ENCODE data around the gene PRKCA.

PRKCA gene

DNA sequence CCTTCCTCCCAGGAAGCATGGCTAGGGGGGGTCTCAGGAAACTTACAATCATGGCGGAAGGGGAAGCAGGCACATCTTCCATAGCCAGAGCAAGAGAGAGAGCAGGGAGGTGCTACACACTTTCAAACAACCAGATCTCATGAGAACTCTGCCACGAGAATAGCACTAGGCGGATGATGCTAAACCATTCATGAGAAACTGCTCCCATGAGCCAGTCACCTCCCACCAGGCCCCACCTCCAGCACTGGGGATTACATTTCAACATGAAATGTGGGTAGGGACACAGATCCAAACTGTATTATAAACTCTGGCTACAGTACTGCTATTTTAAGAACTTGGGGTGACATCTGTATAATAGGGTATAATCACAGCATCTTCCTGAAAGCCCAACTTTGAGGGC, 449.4 kb downstream of the PRKCA start:
- no peak for DNase-seq

DNA sequence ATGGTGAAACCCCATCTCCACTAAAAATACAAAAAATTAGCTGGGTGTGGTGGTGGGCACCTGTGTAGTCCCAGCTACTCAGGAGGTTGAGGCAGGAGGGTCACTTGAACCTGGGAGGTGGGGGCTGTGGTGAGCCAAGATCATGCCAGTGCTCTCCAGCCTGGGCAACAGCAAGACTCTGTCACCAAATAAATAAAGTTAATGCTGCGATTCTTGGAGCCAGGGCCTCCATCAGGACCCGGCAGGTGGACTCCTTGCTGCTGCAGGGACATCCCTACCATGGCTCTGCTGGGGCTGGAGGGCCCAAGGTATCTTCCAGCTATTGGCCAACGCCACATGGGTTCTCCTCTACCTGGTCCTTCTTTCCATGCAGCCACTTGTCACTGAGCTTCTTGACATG, 450.0 kb downstream of the PRKCA start:
- no peak for DNase-seq

DNA sequence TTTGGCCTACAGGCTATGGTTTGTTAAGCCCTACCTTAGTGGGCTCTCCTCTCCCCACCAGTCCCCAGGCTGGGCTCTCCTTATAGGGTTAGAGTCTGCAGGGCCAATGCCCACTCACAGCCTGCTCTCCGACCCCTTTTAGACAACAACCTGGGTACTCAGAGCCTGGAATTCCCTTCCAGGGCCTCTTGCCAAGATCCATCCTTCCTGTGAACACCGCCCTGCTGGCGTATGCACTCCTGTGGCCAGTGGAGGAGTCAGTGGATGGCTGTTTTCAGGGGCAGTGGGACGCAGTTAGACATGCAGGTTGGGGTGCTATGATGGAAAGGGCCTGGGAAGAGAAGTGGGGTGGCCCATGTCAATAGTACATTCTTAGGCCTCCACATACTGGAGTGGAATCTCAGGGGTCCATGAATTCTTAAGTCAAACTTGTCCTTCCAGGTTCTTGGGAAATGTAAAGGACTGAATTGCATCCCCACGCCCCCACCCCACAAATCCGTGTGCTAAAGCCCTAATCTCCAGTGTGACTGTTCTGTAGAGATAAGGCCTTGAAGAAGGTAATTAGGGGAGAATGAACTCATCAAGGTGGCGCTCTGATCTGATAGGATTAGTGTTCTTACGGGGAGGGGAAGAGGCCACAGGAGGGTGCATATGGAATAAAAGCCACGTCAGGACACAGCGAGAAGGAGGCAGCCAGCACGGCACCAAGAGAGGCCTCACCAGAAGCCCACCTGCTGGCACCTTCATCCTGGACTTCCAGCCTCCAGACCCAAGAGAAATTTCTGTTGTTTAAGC, 450.9 kb downstream of the PRKCA start:
- DNase-seq: no peak

DNA sequence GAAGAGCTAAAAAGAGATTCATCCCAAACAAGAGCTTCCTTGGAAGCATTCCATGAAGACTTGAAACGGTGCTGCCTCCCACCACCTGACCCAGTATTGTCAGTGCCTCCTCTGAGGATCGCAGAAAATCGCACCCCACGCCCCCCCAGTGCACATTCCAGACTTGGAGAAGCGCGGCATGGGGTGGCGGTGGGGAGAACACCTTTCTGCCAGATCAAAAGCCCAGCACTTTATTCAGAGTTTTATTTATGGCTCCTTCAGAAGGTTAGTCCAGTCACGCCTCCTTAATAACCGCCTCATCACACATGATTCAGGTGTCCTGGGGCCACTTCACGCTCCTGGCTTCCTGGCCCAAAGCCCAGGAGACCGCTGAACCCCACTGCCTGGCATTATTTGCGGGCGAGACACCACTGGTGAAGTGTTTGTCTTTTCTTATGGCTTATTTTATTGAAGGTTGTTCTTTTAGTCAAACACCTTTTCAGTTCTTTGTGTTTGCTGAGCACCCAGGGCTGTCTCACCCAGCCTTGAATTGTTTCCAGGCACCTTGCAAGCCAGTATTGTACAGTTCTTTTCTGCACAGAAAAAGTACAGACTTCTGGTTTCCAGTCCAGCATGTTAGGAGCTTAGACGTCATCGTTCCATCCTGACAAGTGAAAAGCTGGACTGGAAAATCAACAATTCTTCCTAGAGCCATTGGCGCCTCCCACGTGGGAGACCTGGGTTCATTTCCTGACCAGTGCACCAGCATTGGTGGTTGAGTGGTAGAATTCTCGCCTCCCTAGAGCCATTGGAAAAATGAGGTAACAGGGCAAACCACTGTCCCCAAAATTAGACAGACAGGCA, 452.9 kb downstream of the PRKCA start:
- DNase-seq: no peak

DNA sequence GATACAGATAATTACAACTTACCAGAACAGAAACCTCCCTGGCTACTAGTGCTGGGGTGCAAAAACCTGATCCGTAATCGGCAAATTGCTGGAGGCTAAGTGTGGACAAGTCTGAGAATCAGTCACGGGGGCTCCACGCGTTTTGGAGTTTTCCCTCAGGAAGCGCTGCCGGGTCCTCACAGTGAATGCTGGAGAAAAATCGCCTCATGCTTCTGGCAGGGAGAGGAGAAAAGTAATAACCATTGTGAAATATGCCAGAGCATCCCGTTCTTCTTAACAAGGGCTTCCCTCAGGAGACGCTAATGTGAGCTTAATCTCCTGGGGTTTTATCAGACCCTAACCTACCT, 453.5 kb downstream of the PRKCA start:
- DNase-seq: no peak

DNA sequence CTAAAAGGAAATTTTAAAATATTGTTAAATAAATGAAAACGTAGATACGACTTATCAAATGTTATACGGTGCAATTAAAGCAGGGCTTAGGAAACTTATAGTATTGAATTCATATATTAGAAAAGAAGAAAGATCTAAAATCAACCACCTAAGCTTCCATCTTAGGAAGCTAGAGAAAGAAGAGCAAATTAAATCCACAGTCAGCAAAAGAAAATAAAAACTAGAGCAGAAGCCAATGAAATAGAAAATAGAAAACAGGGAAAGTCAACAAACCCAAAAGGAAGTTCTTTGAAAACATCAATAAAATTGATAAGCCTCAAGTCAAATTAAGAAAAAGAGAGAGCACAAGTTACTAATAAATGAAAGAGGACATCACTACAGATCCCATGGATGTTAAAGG, 457.9 kb downstream of the PRKCA start:
- no peak for DNase-seq

DNA sequence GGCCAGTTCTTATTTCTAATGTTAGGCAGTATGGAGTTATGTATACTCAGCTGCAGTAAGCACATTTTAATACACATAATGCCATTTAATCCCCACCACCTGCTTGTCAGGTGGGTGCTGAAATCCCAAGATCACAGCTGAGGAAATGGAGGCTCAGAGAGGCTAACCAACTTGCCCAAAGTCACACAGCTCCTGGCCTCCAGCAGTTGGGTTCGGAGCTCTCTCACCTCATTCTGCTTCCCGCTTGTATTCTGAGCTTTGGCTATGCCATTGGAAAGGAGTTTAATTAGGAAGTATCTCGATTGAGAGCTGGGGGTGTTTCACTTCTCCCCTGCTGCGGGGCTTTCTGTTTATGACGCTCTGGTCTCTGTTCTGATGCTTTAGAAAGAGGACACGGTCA, 459.9 kb downstream of the PRKCA start:
- no peak for DNase-seq

DNA sequence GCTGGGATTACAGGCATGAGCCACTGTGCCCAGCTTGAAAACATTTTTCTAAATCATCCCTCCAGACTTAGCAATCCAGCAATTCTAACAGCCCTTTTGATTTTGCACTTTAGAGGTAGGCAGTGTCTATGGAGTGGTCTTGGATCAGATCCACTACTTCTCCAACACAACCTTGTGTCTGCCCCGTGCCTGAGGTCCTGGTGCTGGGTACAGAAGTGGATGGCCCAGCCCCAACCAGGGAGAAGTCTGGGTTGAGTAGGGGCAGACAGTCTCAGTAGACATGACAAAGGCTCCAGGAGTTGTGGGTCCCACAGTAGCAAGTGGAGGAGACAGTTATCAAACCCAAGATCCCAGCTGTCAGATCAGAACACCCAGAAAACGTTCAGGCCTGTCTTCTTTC, 460.6 kb downstream of the PRKCA start:
- DNase-seq: no peak

- no peak for DNase-seq
Observed at GRCh38 chr17:66764506-66764905, 462.1 kb downstream of the PRKCA start.

GRCh38 chr17:66767154-66767933, 464.9 kb downstream of the PRKCA start:
- peak in 1 of 5 donors; percentile 74 for DNase-seq

- no peak for DNase-seq
Observed at GRCh38 chr17:66769911-66770310, 467.5 kb downstream of the PRKCA start.

GRCh38 chr17:66772148-66772812, 469.9 kb downstream of the PRKCA start:
- no peak for DNase-seq

- no peak for DNase-seq
Observed at GRCh38 chr17:66775271-66775670, 472.9 kb downstream of the PRKCA start.

DNA sequence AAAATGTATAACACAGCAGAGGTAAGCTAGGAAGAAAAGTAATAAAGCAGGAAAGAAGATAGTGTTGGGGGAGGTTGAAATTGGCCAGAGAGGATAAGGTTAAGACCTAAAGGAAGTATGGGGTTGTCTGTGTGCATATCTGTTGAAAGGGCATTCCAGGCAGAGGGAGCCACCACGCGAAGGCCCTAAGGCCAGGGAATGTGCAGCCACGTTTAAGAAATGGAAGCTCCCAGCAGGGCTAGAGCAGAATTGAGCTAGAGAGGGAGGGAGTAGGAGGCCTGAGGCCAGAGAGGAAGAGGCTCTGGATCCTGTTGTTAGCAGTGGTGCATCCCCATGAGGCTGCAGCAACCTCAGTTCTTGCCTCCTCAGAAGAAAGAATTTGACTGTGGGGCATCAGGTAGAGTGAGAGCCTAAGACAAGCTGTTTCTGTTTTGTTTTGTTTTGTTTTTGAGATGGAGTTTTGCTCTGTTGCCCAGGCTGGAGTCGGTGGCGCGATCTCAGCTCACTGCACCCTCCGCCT, 473.5 kb downstream of the PRKCA start:
- no peak for DNase-seq

GRCh38 chr17:66776999-66777688, 474.7 kb downstream of the PRKCA start:
- DNase-seq: no peak

- DNase-seq: no peak
Observed at GRCh38 chr17:66777689-66778225, 475.3 kb downstream of the PRKCA start.

GRCh38 chr17:66778531-66779236, 476.3 kb downstream of the PRKCA start:
- no peak for DNase-seq

DNA sequence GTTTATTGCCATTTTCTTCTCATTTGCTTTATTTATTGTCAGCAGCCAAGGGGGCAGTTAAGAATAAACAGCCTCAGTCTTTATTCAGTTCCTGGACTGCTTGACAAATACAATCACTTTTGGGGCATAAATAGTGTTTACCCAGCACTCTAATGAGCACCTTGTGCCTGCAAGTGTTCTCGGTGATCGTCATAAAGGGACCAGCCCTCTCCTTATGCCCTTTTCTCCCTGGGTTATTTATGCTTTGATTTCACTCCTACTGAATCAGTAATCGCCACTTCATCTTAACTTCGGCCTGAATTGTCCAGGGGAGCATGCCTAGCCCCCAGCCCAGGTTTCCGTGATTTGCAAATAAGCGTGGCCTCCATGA, 476.8 kb downstream of the PRKCA start:
- no peak for DNase-seq

DNA sequence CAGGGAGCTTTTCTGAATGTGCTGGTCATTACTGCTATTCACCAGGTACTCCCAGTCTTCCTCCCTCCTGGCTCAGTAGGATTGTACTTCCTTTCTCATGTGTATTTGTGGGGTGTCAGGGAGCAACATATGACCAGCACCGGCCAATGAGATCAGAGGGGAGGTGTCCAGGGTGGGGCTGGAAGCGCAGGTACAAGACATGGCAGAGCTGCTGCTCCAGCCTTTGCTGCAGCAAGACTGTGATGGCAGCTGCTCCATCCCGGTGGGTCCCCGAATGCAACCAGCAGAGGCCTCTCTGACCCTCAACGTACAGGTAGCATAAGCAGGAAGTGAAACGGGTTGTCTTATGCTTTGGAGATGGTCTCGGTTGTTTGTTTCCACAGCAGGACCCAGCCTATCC, 478.7 kb downstream of the PRKCA start:
- no peak for DNase-seq

DNA sequence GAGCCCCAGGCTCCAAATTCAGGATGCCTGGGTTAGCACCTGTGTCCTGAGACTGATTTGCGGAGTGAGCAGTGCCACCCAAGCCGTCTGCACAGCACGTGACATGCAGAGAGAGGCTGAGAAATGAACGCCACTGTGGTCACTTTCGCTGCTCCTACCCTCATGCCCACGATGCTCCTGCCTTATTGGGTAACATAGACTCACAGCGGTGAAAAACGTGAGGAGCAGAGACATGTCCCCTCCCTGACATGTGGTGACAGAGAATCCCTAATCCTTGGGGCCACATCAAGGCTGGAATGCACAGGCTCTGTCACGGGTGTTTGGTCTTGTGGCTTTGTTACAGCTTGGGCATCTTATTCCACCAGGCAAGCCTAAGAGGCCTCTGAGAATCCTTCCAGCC, 480.4 kb downstream of the PRKCA start:
- DNase-seq: no peak

All from T-helper 1 cell (primary cell).